HG03196 (cell line): ENCODE data around the gene SLC16A6.
"Not testable (repeated sequence)": the region's sequence is repeated elsewhere in the genome, so short reads cannot be mapped to it uniquely, and the experiment has no call there.

ENCODE experiments used
- ATAC-seq: cut with Tn5 transposase; IDR thresholded peaks from one replicate; pipeline ENCODE4 v1.9.1; 2021; ENCODE audit not compliant: unreplicated experiment

SLC16A6 gene

GRCh38 chr17:68253426-68253825, 37.5 kb downstream of the SLC16A6 start:
- not testable (repeated sequence) for ATAC-seq

- no peak for ATAC-seq
Measured at GRCh38 chr17:68249354-68249765, 41.6 kb downstream of the SLC16A6 start.

DNA sequence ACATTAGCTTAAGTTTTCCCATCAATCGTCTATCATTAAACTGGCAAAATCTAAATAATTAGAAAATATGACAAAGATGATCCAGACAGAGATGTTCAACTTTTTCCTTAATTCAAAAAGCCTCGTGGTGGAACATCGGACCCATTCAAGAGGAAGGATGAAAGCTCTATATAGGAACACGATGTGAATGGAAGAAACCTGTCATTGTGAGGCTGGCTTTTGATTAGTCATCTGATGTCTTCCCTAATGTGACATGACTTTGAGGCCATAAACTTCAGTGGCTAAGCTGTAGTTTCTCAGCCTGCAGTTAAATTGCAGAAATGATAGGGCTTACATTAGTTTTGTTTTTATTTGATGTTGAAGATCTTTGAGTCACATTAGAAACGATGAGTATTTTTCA, 42.0 kb downstream of the SLC16A6 start:
- no peak for ATAC-seq

GRCh38 chr17:68248199-68248825, 42.6 kb downstream of the SLC16A6 start:
- peak; percentile 24 for ATAC-seq

- peak; percentile 88 for ATAC-seq
Measured at GRCh38 chr17:68247445-68248198, 43.3 kb downstream of the SLC16A6 start, which contains the start of gene AMZ2. TSS of gene AMZ2 (plus strand) at chr17:68248043. CDS start at chr17:68250188, 2,145 bp downstream.

GRCh38 chr17:68246271-68247028, 44.5 kb downstream of the SLC16A6 start:
- ATAC-seq: no peak

DNA sequence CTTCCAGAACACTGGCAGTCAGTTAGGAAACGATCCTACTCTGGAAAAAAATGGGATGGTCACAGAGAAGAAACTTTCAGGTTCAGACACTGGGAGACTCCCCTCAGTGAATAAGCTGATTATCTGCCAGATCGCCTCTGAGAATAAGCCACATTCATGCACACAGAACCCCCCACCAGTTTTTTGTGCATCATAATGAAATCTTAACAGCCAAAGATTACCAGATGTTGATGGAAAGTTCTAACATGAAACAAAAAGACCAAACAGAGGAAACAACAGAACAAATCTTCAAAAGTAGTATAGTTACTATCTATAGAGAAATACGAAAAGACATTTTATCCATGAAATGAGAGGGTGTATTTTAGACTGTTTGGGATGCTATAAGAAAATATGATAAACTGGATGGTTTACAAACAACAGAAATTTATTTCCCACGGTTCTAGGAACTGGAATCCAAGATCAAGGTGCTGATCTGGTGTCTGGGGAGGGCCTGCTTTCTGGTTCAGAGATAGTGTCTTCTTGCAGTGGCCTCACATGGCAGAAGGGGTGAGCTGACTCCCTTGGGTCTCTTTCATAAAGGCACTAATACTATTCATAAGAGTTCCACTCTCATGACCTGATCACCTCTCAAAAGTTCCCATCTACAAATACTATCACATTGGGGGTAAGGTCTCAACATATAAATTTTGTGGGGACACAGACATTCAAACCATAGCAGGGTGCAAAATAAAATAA, 51.1 kb downstream of the SLC16A6 start:
- no peak for ATAC-seq

- ATAC-seq: no peak
Measured at GRCh38 chr17:68238871-68239253, 52.1 kb downstream of the SLC16A6 start.

DNA sequence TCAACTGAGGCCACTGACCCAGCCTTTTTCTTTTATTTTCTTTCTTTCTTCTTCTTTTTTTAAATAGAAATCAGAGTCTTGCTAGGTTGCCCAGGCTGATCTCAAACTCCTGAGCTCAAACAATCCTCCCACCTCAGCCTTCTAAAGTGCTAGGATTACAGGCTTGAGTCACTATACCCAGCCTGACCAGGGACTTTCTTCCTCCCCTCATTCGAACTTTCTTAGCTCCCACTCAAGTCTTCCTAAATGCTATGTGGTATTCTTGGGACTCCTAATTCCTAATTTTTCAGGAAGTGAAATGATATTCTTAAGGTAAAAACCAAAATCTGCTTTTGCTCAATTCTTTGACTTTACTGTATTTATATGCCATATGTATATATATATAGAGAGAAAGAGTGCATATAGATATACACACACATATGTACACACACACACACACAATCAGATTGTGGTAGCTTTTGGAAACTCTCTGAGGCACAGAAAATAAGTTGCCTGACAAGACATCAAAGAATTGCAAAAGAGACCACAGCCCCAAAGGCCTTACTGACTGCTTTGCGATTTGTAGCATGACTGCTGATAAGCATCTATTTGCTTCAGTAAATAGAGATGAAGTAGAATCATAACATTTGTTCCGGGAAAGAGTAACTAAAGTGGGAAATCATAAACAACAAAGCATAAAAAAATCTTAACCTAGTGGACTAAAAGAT, 52.6 kb downstream of the SLC16A6 start:
- ATAC-seq: peak; percentile 7

DNA sequence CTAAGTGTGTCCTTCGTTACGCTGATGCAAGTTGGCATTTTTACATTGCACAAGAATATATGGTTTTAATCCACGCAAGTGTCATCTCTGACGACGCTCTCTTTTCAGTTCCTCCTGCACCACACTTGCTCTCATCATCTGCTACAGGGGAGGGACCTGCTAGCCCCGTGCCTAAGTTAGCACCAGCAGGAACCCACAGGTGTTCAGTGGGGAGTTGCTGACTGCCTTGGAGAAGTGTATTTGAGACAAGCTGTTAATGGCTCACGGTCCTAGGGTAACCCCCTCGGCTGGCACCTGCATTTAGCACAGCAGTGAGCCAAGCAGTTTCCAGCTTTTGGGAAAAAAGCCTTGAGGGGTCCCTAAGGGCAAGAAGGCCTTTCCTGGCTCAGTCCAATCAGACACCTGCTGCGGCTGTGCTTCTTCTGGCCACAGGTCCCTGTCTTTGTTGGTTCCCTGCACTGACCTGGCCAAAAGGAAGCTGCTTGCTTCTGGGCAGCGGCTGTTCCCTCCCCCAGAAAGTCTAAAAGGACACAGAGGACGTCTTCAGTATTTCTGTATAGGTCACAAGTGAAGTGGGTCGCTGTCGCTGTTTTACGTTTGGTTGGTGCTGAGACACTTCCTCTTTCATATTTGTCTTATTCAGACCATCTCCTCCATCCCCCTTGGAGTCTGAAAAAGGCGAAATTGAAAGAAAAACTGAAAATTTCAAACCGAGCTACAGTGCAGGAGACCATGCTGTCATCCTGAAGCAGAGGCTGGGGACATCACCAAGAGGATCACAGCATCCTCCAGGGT, 53.4 kb downstream of the SLC16A6 start:
- ATAC-seq: peak; percentile 72

GRCh38 chr17:68235336-68235791, 55.6 kb downstream of the SLC16A6 start:
- ATAC-seq: not testable (repeated sequence)

DNA sequence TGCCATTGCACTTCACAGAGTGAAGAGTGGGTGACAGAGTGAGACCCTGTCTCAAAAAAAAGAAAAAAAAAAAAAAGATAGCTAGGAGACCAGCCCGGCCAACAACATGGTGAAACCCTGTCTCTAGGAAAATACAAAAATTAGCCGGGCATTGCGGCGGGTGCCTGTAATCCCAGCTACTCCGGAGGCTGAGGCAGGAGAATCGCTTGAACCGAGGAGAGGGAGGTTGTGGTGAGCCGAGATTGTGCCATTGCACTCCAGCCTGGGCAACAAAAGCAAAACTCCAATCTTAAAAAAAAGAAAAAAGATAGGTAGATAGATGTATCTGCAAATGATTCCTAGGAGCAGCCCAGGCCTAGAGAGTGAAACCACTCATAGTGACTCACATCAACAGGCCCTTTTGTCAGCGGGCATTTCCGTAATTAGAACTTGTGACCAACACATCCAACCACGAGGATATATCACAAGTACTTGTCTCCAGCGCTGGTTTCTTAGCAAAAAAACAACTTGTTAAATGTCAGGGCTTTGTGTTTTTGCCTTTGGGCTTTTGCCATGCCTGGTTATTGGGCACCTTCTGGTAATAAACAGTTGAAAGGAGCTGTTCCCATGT, 56.1 kb downstream of the SLC16A6 start:
- peak; percentile 38 for ATAC-seq

DNA sequence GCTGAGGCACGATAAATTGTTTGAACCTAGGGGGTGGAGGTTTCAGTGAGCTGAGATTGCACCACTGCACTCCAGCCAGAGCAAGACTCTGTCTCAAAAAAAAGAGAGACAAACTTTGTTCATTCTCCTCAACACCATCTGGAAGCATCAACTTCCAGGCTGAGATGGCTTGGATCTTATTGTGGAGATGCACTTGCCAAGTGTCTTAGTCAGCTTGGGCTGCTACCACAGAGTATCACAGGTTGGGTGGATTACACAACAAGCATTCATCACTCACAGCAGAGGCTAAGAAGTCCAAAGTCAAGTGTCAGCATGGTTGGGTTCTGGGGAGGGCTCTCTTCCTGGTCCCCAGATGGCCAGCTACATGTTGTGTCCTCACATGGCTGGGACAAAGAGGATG, 58.2 kb downstream of the SLC16A6 start:
- not testable (repeated sequence) for ATAC-seq

DNA sequence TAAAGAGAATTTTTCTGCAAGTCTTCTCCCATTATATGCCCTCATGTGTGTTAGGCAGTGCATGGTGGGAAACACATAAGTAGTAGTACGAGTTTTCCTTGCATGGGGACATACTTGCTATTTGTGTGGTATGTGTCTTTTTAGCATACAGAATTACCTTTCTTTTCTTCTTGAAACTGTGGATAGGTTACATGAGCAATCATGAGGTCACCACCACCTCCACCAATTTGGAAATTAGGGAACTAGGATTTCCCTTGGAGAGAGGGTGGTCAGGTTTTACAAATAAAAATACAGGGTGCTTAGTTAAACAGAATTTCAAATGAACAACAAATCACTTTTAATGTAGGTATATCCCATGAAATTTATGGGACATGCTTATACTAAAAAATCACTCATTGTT, 59.4 kb downstream of the SLC16A6 start:
- no peak for ATAC-seq

GRCh38 chr17:68231131-68231530, 59.8 kb downstream of the SLC16A6 start:
- not testable (repeated sequence) for ATAC-seq

DNA sequence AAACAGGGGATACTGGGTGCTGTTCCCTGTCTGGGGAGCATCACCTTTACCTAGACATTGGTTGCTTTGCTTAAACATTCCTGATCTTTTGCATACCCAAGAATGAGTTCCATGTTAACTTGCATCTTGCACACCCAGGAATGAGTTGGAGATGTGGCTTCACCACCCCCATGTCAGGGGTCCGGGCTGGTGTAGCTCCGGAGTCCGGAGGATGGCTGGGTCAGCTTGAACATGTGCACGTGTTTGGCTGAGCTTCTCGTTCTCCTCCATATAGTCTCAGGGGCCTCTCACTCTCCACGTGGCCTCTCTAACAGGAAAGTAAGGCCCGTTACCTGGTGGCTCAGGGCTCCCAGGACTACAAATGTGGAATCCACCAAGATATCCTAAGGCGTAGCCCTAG, 61.3 kb downstream of the SLC16A6 start:
- no peak for ATAC-seq

DNA sequence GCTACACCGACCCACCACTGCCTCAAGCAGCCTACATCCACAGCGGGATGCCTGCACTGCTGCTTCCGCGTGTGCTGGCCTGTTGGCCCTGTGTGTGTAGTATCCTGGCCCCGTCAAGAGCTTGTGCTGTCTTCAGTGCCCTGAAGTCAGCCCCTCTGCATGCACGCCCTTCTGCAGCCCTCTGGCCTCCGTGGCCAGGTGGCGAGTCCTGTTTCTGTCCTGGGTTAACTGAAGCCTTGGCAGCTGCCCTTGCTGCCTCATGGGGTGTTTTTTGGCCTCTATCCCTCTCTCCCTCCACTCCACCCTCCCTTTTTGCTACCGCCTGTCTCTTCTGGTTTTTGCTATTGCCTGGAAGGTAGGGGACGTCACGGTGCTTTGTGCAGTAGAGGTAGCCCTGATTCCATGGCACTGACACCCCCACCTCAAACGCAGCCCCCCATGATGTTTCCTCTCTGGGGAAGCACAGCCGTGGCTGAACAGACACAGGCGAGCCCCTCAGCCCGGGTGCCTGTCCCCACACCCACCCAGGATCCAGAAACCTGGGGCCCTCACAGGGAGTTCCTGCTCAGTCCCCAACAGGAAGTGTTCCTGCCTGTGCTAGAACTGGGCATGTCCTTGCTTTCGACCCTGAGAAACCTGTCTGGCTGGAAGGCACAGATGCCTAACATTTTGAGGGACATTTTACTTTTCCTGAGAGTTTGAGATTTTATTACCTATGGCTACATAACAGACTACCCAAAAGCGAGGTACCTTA, 61.9 kb downstream of the SLC16A6 start:
- no peak for ATAC-seq

DNA sequence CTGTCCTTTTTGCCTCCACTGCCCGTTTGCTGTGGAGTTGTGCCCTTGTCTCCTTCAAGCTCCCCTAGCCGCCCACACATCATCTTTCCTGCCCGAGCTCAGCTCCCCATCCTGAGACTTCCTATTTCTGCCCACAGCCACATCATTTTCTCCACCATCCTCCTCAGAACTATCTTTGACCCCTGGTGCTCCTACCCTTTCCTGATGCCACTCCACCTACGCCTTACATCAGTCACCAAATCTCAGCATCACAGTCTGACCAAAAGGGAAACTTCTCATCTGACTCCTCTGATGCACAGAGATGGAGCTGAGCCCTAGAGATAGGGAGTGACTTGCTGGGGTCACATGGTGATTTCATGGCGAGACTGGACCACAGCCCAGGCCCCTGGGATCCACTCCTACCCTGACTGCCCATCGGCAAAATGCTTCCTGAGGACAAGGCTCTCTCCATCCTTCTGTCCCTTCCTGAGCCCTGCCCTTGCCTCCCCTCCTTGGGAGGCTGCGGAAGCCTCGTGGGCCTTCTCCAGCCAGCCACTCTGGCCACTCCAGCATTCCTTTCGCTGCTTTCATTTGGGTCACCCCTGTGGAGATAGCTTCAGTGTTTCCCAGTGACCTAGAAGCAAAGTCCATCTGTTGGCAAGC, 62.8 kb downstream of the SLC16A6 start:
- not testable (repeated sequence) for ATAC-seq
